UCSD-AML1 (cell line): ENCODE measurements around the gene EHBP1L1.
A peak's percentile ranks its signal among the peaks of the same experiment; 100 is the strongest.

Experiments
- DNase-seq: peaks from one replicate; lab custom pipeline; 2025; ENCODE audit not compliant: unreplicated experiment; lab: John Stamatoyannopoulos, UW

The EHBP1L1 gene

GRCh38 chr11:65576867-65577755 is 1.3 kb downstream of the EHBP1L1 start:
- DNase-seq = peak; percentile 75

- no peak for DNase-seq
Measured at GRCh38 chr11:65577756-65578109, 1.9 kb downstream of the EHBP1L1 start.

- no peak for DNase-seq
Measured at GRCh38 chr11:65578134-65578533, 2.3 kb downstream of the EHBP1L1 start.

GRCh38 chr11:65578667-65579066 is 2.8 kb downstream of the EHBP1L1 start:
- DNase-seq = no peak

- no peak for DNase-seq
Measured at GRCh38 chr11:65579291-65579690, 3.4 kb downstream of the EHBP1L1 start.

GRCh38 chr11:65580031-65580692 is 4.3 kb downstream of the EHBP1L1 start:
- no peak for DNase-seq

GRCh38 chr11:65580756-65581155 is 4.9 kb downstream of the EHBP1L1 start:
- no peak for DNase-seq

GRCh38 chr11:65581928-65582327 is 6.1 kb downstream of the EHBP1L1 start:
- DNase-seq = no peak

GRCh38 chr11:65583589-65583988 is 7.7 kb downstream of the EHBP1L1 start:
- no peak for DNase-seq

- no peak for DNase-seq
Measured at GRCh38 chr11:65584106-65584505, 8.3 kb downstream of the EHBP1L1 start.

- DNase-seq = no peak
Measured at GRCh38 chr11:65584723-65585171, 8.9 kb downstream of the EHBP1L1 start.

GRCh38 chr11:65585396-65586246 is 9.8 kb downstream of the EHBP1L1 start:
- DNase-seq = no peak

- no peak for DNase-seq
Measured at GRCh38 chr11:65586247-65586630, 10.4 kb downstream of the EHBP1L1 start.

GRCh38 chr11:65586676-65587075 is 10.8 kb downstream of the EHBP1L1 start:
- no peak for DNase-seq

- DNase-seq = peak; percentile 62
Measured at GRCh38 chr11:65588199-65589054, 12.6 kb downstream of the EHBP1L1 start.

GRCh38 chr11:65589444-65590239 is 13.8 kb downstream of the EHBP1L1 start:
- no peak for DNase-seq

GRCh38 chr11:65590240-65590738 is 14.4 kb downstream of the EHBP1L1 start:
- DNase-seq = no peak

GRCh38 chr11:65591939-65592857 is 16.3 kb downstream of the EHBP1L1 start:
- no peak for DNase-seq
